ENCODE results near the gene GPR132. TPM values are rescaled to one million over a fixed set of nuclear protein-coding genes. Genes with fewer than 3 reads are reported as not detected.

The GPR132 gene
- polyA plus RNA-seq, 1 donor (not counting 4 experiments of a cell fraction or from before 2014, with no cell fraction given), result not detected

GRCh38 chr14:105072892-105073719, 7.9 kb upstream of the GPR132 start:
- Histone ChIP-seq H3K4me2 (ENCODE audit: control insufficient read depth, extremely low read depth, insufficient read depth, low read depth, low read length) (no peak overlapping the region), H3K4me1 (ENCODE audit: control insufficient read depth, extremely low read depth, insufficient read depth, low read length) (peaks cover 6% of the 10 kb centered on the region), H3K9me3 (ENCODE audit: control insufficient read depth, low read depth, low read length) (no peaks in the 10 kb centered on the region), H3K79me2 (ENCODE audit: control insufficient read depth, insufficient read depth, low read length) (no peaks in the 10 kb centered on the region), H3K27me3 (ENCODE audit: control insufficient read depth, extremely low read depth, insufficient read depth, low read length) (peaks cover 60% of the 10 kb centered on the region), H3K9ac (ENCODE audit: control insufficient read depth, extremely low read depth, insufficient read depth, low read length) (no peak overlapping the region), H3K36me3 (ENCODE audit: control insufficient read depth in 2 of 2, extremely low read depth in 1 of 2, insufficient read depth in 2 of 2, low read length in 2 of 2) (no peaks in the 10 kb centered on the region), H3K9me1 (ENCODE audit: control insufficient read depth, extremely low read depth, insufficient read depth, low read length) (no peaks in the 10 kb centered on the region), H4K20me1 (ENCODE audit: control insufficient read depth, extremely low read depth, insufficient read depth, low read length) (no peaks in the 10 kb centered on the region), H3K27ac (ENCODE audit: control insufficient read depth, insufficient read depth, low read length) (no peak overlapping the region), H3K4me3 (ENCODE audit: control insufficient read depth in 2 of 3, extremely low read depth in 1 of 3, insufficient read depth in 2 of 3, low read depth in 1 of 3, low read length in 3 of 3) (no peak overlapping the region), H2AFZ (ENCODE audit: control insufficient read depth, low read length) (no peak overlapping the region)
- FAIRE-seq, result no peak
- dilution Hi-C loops (cut with MboI; ENCODE audit: extremely low pct_ligation_motif_present, low sequenced_read_pairs), result no loop called here
- TF ChIP-seq CTCF (optimal IDR thresholded peaks at IDR 0.05 in 1 of 3, IDR thresholded peaks at IDR 0.05 in 1 of 3, conservative IDR thresholded peaks at IDR 0.05 in 1 of 3; ENCODE audit: extremely low read depth in 1 of 3, insufficient read depth in 2 of 3, low read length in 3 of 3) (no peak), EZH2 (IDR thresholded peaks at IDR 0.05; ENCODE audit: low read length) (no peak)
- no peak for DNase-seq (ENCODE audit: low read depth, low spot score)

GRCh38 chr14:105072381-105072861, 7.2 kb upstream of the GPR132 start:
- peaks cover 55% of the 10 kb centered on the region for H3K27me3 ChIP-seq (ENCODE audit: control insufficient read depth, extremely low read depth, insufficient read depth, low read length)
- H3K9me3 ChIP-seq (ENCODE audit: control insufficient read depth, low read depth, low read length), result no peaks in the 10 kb centered on the region
- TF ChIP-seq CTCF (optimal IDR thresholded peaks at IDR 0.05 in 1 of 3, IDR thresholded peaks at IDR 0.05 in 1 of 3, conservative IDR thresholded peaks at IDR 0.05 in 1 of 3; ENCODE audit: extremely low read depth in 1 of 3, insufficient read depth in 2 of 3, low read length in 3 of 3), result no peak
- TF ChIP-seq EZH2 (IDR thresholded peaks at IDR 0.05; ENCODE audit: low read length), result no peak

More at GRCh38 chr14:105072381-105072861, 7.2 kb upstream of the GPR132 start:
- FAIRE-seq, result no peak
- Histone ChIP-seq H3K9ac (ENCODE audit: control insufficient read depth, extremely low read depth, insufficient read depth, low read length) (no peak overlapping the region), H3K79me2 (ENCODE audit: control insufficient read depth, insufficient read depth, low read length) (no peaks in the 10 kb centered on the region), H3K9me1 (ENCODE audit: control insufficient read depth, extremely low read depth, insufficient read depth, low read length) (no peaks in the 10 kb centered on the region), H2AFZ (ENCODE audit: control insufficient read depth, low read length) (no peak overlapping the region), H4K20me1 (ENCODE audit: control insufficient read depth, extremely low read depth, insufficient read depth, low read length) (no peaks in the 10 kb centered on the region), H3K4me3 (ENCODE audit: control insufficient read depth in 2 of 3, extremely low read depth in 1 of 3, insufficient read depth in 2 of 3, low read depth in 1 of 3, low read length in 3 of 3) (no peak overlapping the region), H3K36me3 (ENCODE audit: control insufficient read depth in 2 of 2, extremely low read depth in 1 of 2, insufficient read depth in 2 of 2, low read length in 2 of 2) (no peaks in the 10 kb centered on the region), H3K4me2 (ENCODE audit: control insufficient read depth, extremely low read depth, insufficient read depth, low read depth, low read length) (no peak overlapping the region), H3K4me1 (ENCODE audit: control insufficient read depth, extremely low read depth, insufficient read depth, low read length) (peaks cover 8% of the 10 kb centered on the region), H3K27ac (ENCODE audit: control insufficient read depth, insufficient read depth, low read length) (no peak overlapping the region)
- dilution Hi-C loops (cut with MboI; ENCODE audit: extremely low pct_ligation_motif_present, low sequenced_read_pairs), result no loop called here
- no peak for DNase-seq (ENCODE audit: low read depth, low spot score)
